Measurements from ENCODE around the gene GOLGA5.
A peak's percentile ranks its signal among the peaks of the same experiment; 100 is the strongest.

- TF ChIP-seq, protein P1, sequence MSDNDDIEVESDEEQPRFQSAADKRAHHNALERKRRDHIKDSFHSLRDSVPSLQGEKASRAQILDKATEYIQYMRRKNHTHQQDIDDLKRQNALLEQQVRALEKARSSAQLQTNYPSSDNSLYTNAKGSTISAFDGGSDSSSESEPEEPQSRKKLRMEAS (IDR thresholded peaks at IDR 0.05; ENCODE audit: low read depth, low read length): peak; percentile 11; the same call in 1 of the 2 replicates
- TF ChIP-seq CTCF (IDR thresholded peaks at IDR 0.05; ENCODE audit: low read depth, low read length): no peak
- TF ChIP-seq MYC (IDR thresholded peaks at IDR 0.05; ENCODE audit: low read depth, low read length): 0 out of 2 replicates have a peak, but pooled peaks have one; percentile 27
Observed at GRCh38 chr14:92880351-92880750, 86.2 kb downstream of the GOLGA5 start.
